GM23338 (cell line): ENCODE measurements around the gene TLE6. TPM values are rescaled to one million over a fixed set of nuclear protein-coding genes. Genes with fewer than 3 reads are reported as not detected.

ENCODE experiments used
- ATAC-seq: fragments of 200-7000 bp; cut with Tn5 transposase; 3 replicates; pipeline ENCODE4 v1.9.1; 2020
- DNase-seq: peaks from one replicate; pipeline ENCODE4 v3.0.0-alpha.2; 2015; ENCODE audit warnings: low spot score
- H2AFZ ChIP-seq: fragments of 200-600 bp; sonication (generic); 2 replicates; pipeline ENCODE4 v1.8.0; 2016; ENCODE audit warnings: antibody characterized with exemption, mild to moderate bottlenecking, moderate library complexity
- H3F3A ChIP-seq: fragments of 200-600 bp; sonication (generic); replicated peaks from 2 replicates; pipeline ENCODE4 v1.8.0; 2017; ENCODE audit warnings: antibody characterized with exemption, mixed run types, low read depth
- H3K27ac ChIP-seq: fragments of 200-600 bp; sonication (generic); 2 replicates; pipeline ENCODE4 v1.6.1; 2016; ENCODE audit warnings: low read depth
- H3K27me3 ChIP-seq: fragments of 200-600 bp; sonication (generic); 2 replicates; pipeline ENCODE4 v1.8.0; 2016; ENCODE audit warnings: mild to moderate bottlenecking, mixed run types, moderate library complexity; ENCODE audit not compliant: insufficient read depth
- H3K36me3 ChIP-seq: fragments of 200-600 bp; sonication (generic); 2 replicates; pipeline ENCODE4 v1.8.0; 2016; ENCODE audit warnings: mild to moderate bottlenecking; ENCODE audit not compliant: insufficient read depth
- H3K4me1 ChIP-seq: fragments of 200-600 bp; sonication (generic); 2 replicates; pipeline ENCODE4 v1.8.0; 2016; ENCODE audit warnings: mild to moderate bottlenecking, moderate library complexity; ENCODE audit not compliant: insufficient read depth
- H3K4me2 ChIP-seq: fragments of 200-600 bp; sonication (generic); 2 replicates; pipeline ENCODE4 v1.7.1; 2017; ENCODE audit warnings: mixed run types
- H3K4me3 ChIP-seq: fragments of 200-600 bp; sonication (generic); 2 replicates; pipeline ENCODE4 v1.6.1; 2016; ENCODE audit warnings: mixed run types
- H3K79me2 ChIP-seq: fragments of 200-600 bp; sonication (generic); replicated peaks from 2 replicates; pipeline ENCODE4 v1.8.0; 2017; ENCODE audit warnings: mild to moderate bottlenecking; ENCODE audit not compliant: insufficient read depth
- H3K9me2 ChIP-seq: fragments of 200-600 bp; sonication (generic); 2 replicates; pipeline ENCODE4 v1.8.0; 2017; ENCODE audit not compliant: insufficient read depth
- H4K20me1 ChIP-seq: fragments of 200-600 bp; sonication (generic); replicated peaks from 2 replicates; pipeline ENCODE4 v1.8.0; 2017; ENCODE audit warnings: mild to moderate bottlenecking; ENCODE audit not compliant: insufficient read depth
- H3K27ac Mint-ChIP-seq: 2 replicates; pipeline ENCODE4 v1.8.0; 2020; ENCODE audit warnings: inconsistent platforms, mild to moderate bottlenecking, moderate library complexity, mixed read lengths
- H3K27me3 Mint-ChIP-seq: 3 replicates; pipeline ENCODE4 v1.8.0; 2022; ENCODE audit warnings: low read depth, mild to moderate bottlenecking, moderate library complexity, mixed read lengths, inconsistent platforms; ENCODE audit not compliant: insufficient read depth, poor library complexity
- H3K36me3 Mint-ChIP-seq: 3 replicates; pipeline ENCODE4 v1.8.0; 2021; ENCODE audit warnings: low read depth, mild to moderate bottlenecking, inconsistent platforms, moderate library complexity, mixed read lengths
- H3K4me1 Mint-ChIP-seq: 3 replicates; pipeline ENCODE4 v1.8.0; 2020; ENCODE audit warnings: mild to moderate bottlenecking, inconsistent platforms, mixed read lengths
- H3K4me3 Mint-ChIP-seq: 3 replicates; pipeline ENCODE4 v1.8.0; 2021; ENCODE audit warnings: moderate library complexity, mild to moderate bottlenecking, inconsistent platforms, mixed read lengths
- H3K9me3 Mint-ChIP-seq: 3 replicates; pipeline ENCODE4 v1.8.0; 2020; ENCODE audit warnings: moderate library complexity, mild to moderate bottlenecking, inconsistent platforms, mixed read lengths
- CREB1 ChIP-seq: fragments of 250-450 bp; sonication (Bioruptor Pico); IDR thresholded peaks from 2 replicates; pipeline ENCODE4 v1.5.0; 2020; ENCODE audit warnings: low read depth, mild to moderate bottlenecking, moderate library complexity
- EZH2 ChIP-seq: fragments of 200-600 bp; sonication (generic); IDR thresholded peaks from one replicate; pipeline ENCODE4 v1.8.0; 2017; ENCODE audit warnings: antibody characterized with exemption, mild to moderate bottlenecking, low read depth; ENCODE audit not compliant: unreplicated experiment
- EZH2phosphoT487 ChIP-seq: fragments of 200-600 bp; sonication (generic); IDR thresholded peaks from one replicate; pipeline ENCODE4 v1.8.1; 2018; ENCODE audit warnings: antibody characterized with exemption; ENCODE audit not compliant: unreplicated experiment
- JUNB ChIP-seq: IDR thresholded peaks from one replicate; pipeline ENCODE4 v1.6.1; 2016; ENCODE audit warnings: antibody characterized with exemption; ENCODE audit not compliant: unreplicated experiment
- NANOG ChIP-seq: IDR thresholded peaks from 2 replicates; pipeline ENCODE4 v1.6.1; 2016; ENCODE audit warnings: antibody characterized with exemption, borderline replicate concordance
- POLR2AphosphoS5 ChIP-seq: IDR thresholded peaks from 2 replicates; pipeline ENCODE4 v1.6.1; 2016; ENCODE audit warnings: antibody characterized with exemption, low read depth
- STAT1 ChIP-seq: IDR thresholded peaks from one replicate; pipeline ENCODE4 v1.6.1; 2016; ENCODE audit warnings: antibody characterized with exemption; ENCODE audit not compliant: unreplicated experiment
- polyA plus RNA-seq: library from polyadenylated mRNA; unstranded; fragments of >200 nt; fragmentation: Nextera tagmentation; extraction: Ambion mirVana; gene quantifications from 2 replicates; pipeline ENCODE4 v1.2.1, GENCODE V29; 2016
- total RNA-seq: library from RNA; depleted of rRNA; stranded (reverse); fragments of >200 nt; shearing (Covaris generic); gene quantifications from 2 replicates; pipeline ENCODE4 v1.2.3, GENCODE V29; 2014
- TF ChIP-seq, protein P1 (sequence below): IDR thresholded peaks from one replicate; pipeline ENCODE4 v1.6.1; 2018; ENCODE audit warnings: antibody characterized with exemption; ENCODE audit not compliant: unreplicated experiment
- TF ChIP-seq, protein P2 (sequence below), 2 experiments: fragments of 200-600 bp in 1 of 2; sonication (generic) in 1 of 2; conservative IDR thresholded peaks; 2 replicates each; pipeline versions ENCODE4 v1.5.1 to v1.6.1; 2016 to 2017; ENCODE audit warnings: antibody characterized with exemption in 2 of 2, low read depth in 2 of 2, mild to moderate bottlenecking in 2 of 2, moderate library complexity in 1 of 2
- TF ChIP-seq, protein P3 (sequence below): fragments of 250-450 bp; sonication (Bioruptor Pico); IDR thresholded peaks from 2 replicates; pipeline ENCODE4 v1.5.0; 2020; ENCODE audit warnings: mild to moderate bottlenecking, moderate library complexity
- TF ChIP-seq, protein P4 (sequence below): IDR thresholded peaks from 2 replicates; pipeline ENCODE4 v1.6.1; 2016; ENCODE audit warnings: antibody characterized with exemption

Gene TLE6
- total and polyA plus RNA-seq, 2 experiments from 2014 or later = 2.4 TPM

DNA sequence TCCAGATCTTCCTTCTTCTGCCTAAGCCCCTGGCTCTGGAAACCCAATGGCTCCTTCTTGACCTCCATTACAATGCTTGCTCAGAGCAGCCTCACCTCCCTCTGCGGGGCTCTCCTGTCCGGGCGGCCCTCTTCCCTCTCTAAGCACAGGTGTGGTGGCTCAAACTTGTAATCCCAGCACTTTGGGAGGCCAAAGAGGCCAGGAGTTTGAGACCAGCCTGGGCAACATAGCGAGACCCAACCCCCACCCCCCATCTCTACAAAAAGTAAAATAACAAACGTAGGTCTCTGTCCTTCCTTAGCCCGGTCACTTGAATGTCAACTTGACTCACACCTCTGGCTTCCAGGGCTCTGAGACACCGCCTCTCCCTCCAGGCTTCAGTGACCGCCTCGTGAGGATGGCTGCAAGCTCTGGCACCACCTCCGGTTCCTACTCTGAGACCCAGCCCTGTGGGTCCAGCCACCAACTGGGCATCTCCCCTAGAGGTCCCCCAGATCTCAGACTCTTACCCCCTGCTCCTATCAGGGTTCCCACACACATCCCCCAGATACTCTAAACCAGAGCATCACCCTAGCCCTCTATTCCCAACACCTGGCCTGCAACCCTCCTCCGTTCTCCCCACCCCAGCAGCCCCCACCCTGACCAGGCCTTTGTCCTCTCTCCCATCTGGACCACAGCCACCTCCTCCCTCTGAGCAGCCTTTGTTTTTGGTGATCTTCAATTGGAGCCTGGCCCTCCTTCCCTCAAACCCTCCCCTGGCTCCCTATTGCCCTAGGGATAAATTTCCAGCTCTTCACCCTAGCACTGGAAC, 56.4 kb downstream of the TLE6 start:
- Mint-ChIP-seq H3K27me3 (peaks cover 52% of the 10 kb centered on the region), H3K36me3 (no peaks in the 10 kb centered on the region; the same call in 1 of the 3 replicates), H3K4me3 (no peak overlapping the region; the same call in 1 of the 3 replicates), H3K27ac (no peak overlapping the region), H3K9me3 (peaks cover 3% of the 10 kb centered on the region; the same call in 1 of the 3 replicates), H3K4me1 (peaks cover 15% of the 10 kb centered on the region)
- H3K27ac ChIP-seq = no peak overlapping the region
- peaks cover 68% of the 10 kb centered on the region for H3K27me3 ChIP-seq
- DNase-seq (no peak), ATAC-seq (no peak)
- no peaks in the 10 kb centered on the region for H3K79me2 ChIP-seq
- no peaks in the 10 kb centered on the region for H3K9me2 ChIP-seq
- TF ChIP-seq, protein P1, sequence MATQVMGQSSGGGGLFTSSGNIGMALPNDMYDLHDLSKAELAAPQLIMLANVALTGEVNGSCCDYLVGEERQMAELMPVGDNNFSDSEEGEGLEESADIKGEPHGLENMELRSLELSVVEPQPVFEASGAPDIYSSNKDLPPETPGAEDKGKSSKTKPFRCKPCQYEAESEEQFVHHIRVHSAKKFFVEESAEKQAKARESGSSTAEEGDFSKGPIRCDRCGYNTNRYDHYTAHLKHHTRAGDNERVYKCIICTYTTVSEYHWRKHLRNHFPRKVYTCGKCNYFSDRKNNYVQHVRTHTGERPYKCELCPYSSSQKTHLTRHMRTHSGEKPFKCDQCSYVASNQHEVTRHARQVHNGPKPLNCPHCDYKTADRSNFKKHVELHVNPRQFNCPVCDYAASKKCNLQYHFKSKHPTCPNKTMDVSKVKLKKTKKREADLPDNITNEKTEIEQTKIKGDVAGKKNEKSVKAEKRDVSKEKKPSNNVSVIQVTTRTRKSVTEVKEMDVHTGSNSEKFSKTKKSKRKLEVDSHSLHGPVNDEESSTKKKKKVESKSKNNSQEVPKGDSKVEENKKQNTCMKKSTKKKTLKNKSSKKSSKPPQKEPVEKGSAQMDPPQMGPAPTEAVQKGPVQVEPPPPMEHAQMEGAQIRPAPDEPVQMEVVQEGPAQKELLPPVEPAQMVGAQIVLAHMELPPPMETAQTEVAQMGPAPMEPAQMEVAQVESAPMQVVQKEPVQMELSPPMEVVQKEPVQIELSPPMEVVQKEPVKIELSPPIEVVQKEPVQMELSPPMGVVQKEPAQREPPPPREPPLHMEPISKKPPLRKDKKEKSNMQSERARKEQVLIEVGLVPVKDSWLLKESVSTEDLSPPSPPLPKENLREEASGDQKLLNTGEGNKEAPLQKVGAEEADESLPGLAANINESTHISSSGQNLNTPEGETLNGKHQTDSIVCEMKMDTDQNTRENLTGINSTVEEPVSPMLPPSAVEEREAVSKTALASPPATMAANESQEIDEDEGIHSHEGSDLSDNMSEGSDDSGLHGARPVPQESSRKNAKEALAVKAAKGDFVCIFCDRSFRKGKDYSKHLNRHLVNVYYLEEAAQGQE = no peak
- TF ChIP-seq, protein P2, sequence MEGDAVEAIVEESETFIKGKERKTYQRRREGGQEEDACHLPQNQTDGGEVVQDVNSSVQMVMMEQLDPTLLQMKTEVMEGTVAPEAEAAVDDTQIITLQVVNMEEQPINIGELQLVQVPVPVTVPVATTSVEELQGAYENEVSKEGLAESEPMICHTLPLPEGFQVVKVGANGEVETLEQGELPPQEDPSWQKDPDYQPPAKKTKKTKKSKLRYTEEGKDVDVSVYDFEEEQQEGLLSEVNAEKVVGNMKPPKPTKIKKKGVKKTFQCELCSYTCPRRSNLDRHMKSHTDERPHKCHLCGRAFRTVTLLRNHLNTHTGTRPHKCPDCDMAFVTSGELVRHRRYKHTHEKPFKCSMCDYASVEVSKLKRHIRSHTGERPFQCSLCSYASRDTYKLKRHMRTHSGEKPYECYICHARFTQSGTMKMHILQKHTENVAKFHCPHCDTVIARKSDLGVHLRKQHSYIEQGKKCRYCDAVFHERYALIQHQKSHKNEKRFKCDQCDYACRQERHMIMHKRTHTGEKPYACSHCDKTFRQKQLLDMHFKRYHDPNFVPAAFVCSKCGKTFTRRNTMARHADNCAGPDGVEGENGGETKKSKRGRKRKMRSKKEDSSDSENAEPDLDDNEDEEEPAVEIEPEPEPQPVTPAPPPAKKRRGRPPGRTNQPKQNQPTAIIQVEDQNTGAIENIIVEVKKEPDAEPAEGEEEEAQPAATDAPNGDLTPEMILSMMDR (conservative IDR thresholded peaks at IDR 0.05; ENCODE audit: low read depth in 2 of 2) = no peak
- no peak for TF ChIP-seq STAT1
- TF ChIP-seq POLR2AphosphoS5 = no peak
- no peak for TF ChIP-seq EZH2
- TF ChIP-seq CREB1 (CRISPR knock-in tag) = no peak
- TF ChIP-seq NANOG = no peak
- TF ChIP-seq, protein P3, sequence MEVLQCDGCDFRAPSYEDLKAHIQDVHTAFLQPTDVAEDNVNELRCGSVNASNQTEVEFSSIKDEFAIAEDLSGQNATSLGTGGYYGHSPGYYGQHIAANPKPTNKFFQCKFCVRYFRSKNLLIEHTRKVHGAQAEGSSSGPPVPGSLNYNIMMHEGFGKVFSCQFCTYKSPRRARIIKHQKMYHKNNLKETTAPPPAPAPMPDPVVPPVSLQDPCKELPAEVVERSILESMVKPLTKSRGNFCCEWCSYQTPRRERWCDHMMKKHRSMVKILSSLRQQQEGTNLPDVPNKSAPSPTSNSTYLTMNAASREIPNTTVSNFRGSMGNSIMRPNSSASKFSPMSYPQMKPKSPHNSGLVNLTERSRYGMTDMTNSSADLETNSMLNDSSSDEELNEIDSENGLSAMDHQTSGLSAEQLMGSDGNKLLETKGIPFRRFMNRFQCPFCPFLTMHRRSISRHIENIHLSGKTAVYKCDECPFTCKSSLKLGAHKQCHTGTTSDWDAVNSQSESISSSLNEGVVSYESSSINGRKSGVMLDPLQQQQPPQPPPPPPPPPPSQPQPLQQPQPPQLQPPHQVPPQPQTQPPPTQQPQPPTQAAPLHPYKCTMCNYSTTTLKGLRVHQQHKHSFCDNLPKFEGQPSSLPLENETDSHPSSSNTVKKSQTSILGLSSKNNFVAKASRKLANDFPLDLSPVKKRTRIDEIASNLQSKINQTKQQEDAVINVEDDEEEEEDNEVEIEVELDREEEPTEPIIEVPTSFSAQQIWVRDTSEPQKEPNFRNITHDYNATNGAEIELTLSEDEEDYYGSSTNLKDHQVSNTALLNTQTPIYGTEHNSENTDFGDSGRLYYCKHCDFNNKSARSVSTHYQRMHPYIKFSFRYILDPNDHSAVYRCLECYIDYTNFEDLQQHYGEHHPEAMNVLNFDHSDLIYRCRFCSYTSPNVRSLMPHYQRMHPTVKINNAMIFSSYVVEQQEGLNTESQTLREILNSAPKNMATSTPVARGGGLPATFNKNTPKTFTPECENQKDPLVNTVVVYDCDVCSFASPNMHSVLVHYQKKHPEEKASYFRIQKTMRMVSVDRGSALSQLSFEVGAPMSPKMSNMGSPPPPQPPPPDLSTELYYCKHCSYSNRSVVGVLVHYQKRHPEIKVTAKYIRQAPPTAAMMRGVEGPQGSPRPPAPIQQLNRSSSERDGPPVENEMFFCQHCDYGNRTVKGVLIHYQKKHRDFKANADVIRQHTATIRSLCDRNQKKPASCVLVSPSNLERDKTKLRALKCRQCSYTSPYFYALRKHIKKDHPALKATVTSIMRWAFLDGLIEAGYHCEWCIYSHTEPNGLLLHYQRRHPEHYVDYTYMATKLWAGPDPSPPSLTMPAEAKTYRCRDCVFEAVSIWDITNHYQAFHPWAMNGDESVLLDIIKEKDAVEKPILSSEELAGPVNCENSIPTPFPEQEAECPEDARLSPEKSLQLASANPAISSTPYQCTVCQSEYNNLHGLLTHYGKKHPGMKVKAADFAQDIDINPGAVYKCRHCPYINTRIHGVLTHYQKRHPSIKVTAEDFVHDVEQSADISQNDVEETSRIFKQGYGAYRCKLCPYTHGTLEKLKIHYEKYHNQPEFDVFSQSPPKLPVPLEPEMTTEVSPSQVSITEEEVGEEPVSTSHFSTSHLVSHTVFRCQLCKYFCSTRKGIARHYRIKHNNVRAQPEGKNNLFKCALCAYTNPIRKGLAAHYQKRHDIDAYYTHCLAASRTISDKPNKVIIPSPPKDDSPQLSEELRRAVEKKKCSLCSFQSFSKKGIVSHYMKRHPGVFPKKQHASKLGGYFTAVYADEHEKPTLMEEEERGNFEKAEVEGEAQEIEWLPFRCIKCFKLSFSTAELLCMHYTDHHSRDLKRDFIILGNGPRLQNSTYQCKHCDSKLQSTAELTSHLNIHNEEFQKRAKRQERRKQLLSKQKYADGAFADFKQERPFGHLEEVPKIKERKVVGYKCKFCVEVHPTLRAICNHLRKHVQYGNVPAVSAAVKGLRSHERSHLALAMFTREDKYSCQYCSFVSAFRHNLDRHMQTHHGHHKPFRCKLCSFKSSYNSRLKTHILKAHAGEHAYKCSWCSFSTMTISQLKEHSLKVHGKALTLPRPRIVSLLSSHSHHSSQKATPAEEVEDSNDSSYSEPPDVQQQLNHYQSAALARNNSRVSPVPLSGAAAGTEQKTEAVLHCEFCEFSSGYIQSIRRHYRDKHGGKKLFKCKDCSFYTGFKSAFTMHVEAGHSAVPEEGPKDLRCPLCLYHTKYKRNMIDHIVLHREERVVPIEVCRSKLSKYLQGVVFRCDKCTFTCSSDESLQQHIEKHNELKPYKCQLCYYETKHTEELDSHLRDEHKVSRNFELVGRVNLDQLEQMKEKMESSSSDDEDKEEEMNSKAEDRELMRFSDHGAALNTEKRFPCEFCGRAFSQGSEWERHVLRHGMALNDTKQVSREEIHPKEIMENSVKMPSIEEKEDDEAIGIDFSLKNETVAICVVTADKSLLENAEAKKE (CRISPR knock-in tag) = no peak
- TF ChIP-seq EZH2phosphoT487 = no peak
- TF ChIP-seq, protein P4, sequence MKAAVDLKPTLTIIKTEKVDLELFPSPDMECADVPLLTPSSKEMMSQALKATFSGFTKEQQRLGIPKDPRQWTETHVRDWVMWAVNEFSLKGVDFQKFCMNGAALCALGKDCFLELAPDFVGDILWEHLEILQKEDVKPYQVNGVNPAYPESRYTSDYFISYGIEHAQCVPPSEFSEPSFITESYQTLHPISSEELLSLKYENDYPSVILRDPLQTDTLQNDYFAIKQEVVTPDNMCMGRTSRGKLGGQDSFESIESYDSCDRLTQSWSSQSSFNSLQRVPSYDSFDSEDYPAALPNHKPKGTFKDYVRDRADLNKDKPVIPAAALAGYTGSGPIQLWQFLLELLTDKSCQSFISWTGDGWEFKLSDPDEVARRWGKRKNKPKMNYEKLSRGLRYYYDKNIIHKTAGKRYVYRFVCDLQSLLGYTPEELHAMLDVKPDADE = no peak
- no peak for TF ChIP-seq JUNB
- H2AFZ ChIP-seq = no peak overlapping the region
- peaks cover 8% of the 10 kb centered on the region for H3K4me1 ChIP-seq
- no peaks in the 10 kb centered on the region for H3K36me3 ChIP-seq
- H3F3A ChIP-seq = peaks cover 17% of the 10 kb centered on the region
- H3K4me3 ChIP-seq = no peak overlapping the region
- peak overlapping the region; percentile 82 for H3K4me2 ChIP-seq
- H4K20me1 ChIP-seq = no peaks in the 10 kb centered on the region
